Prostate gland (tissue), 2 donors: ENCODE results near the gene SMAD7. TPM values are rescaled to one million over a fixed set of nuclear protein-coding genes. Genes with fewer than 3 reads are reported as not detected.

Experiments used
- DNase-seq: peaks from one replicate; pipeline ENCODE4 v3.0.0-alpha.2; 2019; ENCODE audit warnings: low spot score
- H3K27ac ChIP-seq, 2 donors: fragments of 200-600 bp; sonication (generic); 2 replicates each; pipeline ENCODE4 v1.5.1; 2017 to 2019
- H3K27me3 ChIP-seq: fragments of 200-600 bp; sonication (generic); replicated peaks from 2 replicates; pipeline ENCODE4 v1.5.1; 2019; ENCODE audit not compliant: insufficient read depth
- H3K36me3 ChIP-seq, 2 donors: fragments of 200-600 bp; sonication (generic); 1 replicate in 1 of 2; 2 replicates in 1 of 2; pipeline versions ENCODE4 v1.5.1 to v1.8.1; 2017 to 2019
- H3K4me1 ChIP-seq: fragments of 200-600 bp; sonication (generic); replicated peaks from 2 replicates; pipeline ENCODE4 v1.5.1; 2019
- H3K4me3 ChIP-seq, 2 donors: fragments of 200-600 bp; sonication (generic); 2 replicates each; pipeline ENCODE4 v1.5.1; 2017 to 2019
- H3K9me3 ChIP-seq: fragments of 200-600 bp; sonication (generic); 2 replicates; pipeline ENCODE4 v1.5.1; 2017
- CTCF ChIP-seq, 4 experiments: fragments of 200-600 bp in 2 of 4; fragments of 450-650 bp in 2 of 4; sonication (generic) in 2 of 4; IDR thresholded peaks; 1 replicate in 3 of 4; 2 replicates in 1 of 4; pipeline ENCODE4 v1.5.1; 2016 to 2019; ENCODE audit warnings: antibody characterized with exemption in 4 of 4, mild to moderate bottlenecking in 2 of 4, moderate library complexity in 2 of 4
- POLR2A ChIP-seq: fragments of 450-650 bp; IDR thresholded peaks from one replicate; pipeline ENCODE4 v1.6.1; 2016; ENCODE audit warnings: antibody characterized with exemption, mild to moderate bottlenecking
- POLR2AphosphoS5 ChIP-seq: sonication (generic); formaldehyde crosslinking; IDR thresholded peaks from one replicate; pipeline ENCODE4 v1.6.1; 2017; ENCODE audit warnings: antibody characterized with exemption
- WGBS: methylation state at CpG from one replicate; pipeline ENCODE4 v1.1.5; 2018; 5-methylcytosine and 5-hydroxymethylcytosine counted together
- intact Hi-C: fragments of 100-400 bp; cut with DNase I; formaldehyde crosslinking; loops from one replicate; pipeline ENCODE4 v1.14.2; 2022
- total RNA-seq, 2 donors: library from RNA; depleted of rRNA; stranded (reverse); fragments of >200 nt; gene quantifications; one replicate each; pipeline ENCODE4 v1.1.0, GENCODE V29; 2016

SMAD7 gene
- total RNA-seq, 2 donors from 2014 or later: 29.3 to 31.0 TPM

DNA sequence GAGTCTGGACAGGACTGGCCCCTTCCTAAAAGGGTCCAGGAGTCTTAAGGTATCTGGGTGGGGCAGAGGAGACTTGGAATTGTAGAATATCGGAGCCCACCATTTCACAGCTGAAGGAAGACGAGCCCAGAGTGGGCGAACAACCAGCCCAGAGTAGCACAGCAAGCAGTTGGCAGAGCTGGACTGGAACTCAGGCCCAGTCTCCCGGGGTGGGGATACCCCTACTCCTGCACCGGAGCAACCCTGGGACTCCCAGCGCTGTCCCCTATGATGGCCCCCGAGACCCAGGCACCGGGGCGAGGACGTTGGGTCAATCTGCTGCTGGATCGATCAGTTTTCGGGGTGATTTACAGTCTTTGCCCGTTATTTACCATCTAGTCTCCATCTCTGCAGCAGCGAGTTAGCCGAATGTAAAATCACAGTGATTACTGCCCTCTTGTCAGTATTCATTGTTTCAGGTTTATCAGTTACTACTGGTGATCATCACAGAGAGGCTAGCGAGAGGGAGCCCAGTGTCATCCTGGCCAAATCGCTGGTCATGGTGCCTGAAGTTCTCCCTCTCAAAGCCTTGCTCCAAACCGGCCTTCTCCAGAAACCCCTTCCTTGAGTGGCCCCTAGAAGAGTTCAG, 75.3 kb downstream of the SMAD7 start:
- intact Hi-C loops: no loop called here
- no peaks in the 10 kb centered on the region for H3K27me3 ChIP-seq
- DNase-seq: no peak
- no peaks in the 10 kb centered on the region for H3K36me3 ChIP-seq
- no peak overlapping the region for H3K27ac ChIP-seq
- WGBS: 95% methylated on average over 18 of the region's 18 CpGs
- H3K9me3 ChIP-seq: no peaks in the 10 kb centered on the region
- no peaks in the 10 kb centered on the region for H3K4me1 ChIP-seq
- TF ChIP-seq POLR2AphosphoS5: no peak
- TF ChIP-seq CTCF (IDR thresholded peaks at IDR 0.05): no peak
- no peak for TF ChIP-seq POLR2A
- no peak overlapping the region for H3K4me3 ChIP-seq

DNA sequence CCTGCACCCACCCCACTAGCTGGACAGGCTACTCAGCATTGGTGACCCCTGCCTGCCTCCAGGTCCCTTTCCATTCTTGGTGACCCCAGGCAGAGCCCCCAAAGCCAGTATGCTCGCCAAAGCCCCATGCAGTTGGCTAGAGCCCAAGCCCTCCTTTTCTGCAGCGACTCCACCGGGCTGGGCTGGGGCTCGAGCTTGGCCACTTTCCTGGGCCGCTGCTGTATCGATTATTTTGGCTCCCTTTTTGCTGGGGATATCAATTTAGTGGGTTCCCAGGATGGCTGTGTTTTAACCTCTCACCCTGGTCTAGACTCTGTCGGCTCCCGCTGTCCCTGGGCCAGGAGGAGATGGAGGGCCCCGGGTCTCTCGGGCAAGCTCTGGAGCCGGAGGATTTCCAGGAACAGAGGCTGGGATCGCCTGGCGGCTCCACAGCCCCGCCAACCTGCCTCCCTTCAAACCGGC, 76.0 kb downstream of the SMAD7 start:
- intact Hi-C loops: no loop called here
- Histone ChIP-seq H3K4me3 (no peak overlapping the region), H3K4me1 (no peaks in the 10 kb centered on the region), H3K27me3 (no peaks in the 10 kb centered on the region), H3K36me3 (no peaks in the 10 kb centered on the region), H3K27ac (no peak overlapping the region), H3K9me3 (no peaks in the 10 kb centered on the region)
- 80% methylated on average over 15 of the region's 15 CpGs for WGBS
- no peak for DNase-seq
- TF ChIP-seq POLR2A (no peak), POLR2AphosphoS5 (no peak), CTCF (IDR thresholded peaks at IDR 0.05) (no peak)

DNA sequence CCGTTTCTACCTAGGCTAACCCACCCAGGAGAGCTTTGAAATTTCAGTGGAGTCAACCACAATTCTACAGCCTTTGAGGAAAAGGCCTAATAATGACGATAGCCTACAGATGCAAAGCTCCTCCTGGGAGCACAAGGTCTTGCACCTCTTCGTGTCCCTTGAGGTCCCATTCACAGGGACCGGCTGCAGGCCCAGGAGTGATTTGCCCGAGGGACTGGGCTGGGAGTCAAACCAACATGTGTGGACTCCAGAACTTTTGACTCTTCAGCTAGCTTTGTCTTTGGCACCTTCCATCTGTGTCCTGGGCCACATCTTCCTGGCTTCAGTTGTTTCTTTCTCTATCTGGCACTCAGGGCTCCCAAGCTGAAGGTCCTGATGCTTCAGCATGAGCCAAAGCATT, 76.5 kb downstream of the SMAD7 start:
- no peaks in the 10 kb centered on the region for H3K36me3 ChIP-seq
- H3K27ac ChIP-seq: no peak overlapping the region
- H3K4me1 ChIP-seq: no peaks in the 10 kb centered on the region
- 98% methylated on average over 5 of the region's 5 CpGs for WGBS
- no peak overlapping the region for H3K4me3 ChIP-seq
- H3K9me3 ChIP-seq: no peaks in the 10 kb centered on the region
- intact Hi-C loops: no loop called here
- H3K27me3 ChIP-seq: no peaks in the 10 kb centered on the region
- TF ChIP-seq POLR2A (no peak), POLR2AphosphoS5 (no peak), CTCF (IDR thresholded peaks at IDR 0.05) (no peak)
- no peak for DNase-seq

GRCh38 chr18:48872234-48873145, 78.3 kb downstream of the SMAD7 start:
- DNase-seq: no peak
- Histone ChIP-seq H3K27me3 (no peaks in the 10 kb centered on the region), H3K4me3 (no peak overlapping the region), H3K27ac (no peak overlapping the region), H3K36me3 (no peaks in the 10 kb centered on the region), H3K4me1 (no peaks in the 10 kb centered on the region), H3K9me3 (no peaks in the 10 kb centered on the region)
- TF ChIP-seq POLR2AphosphoS5 (no peak), POLR2A (no peak), CTCF (IDR thresholded peaks at IDR 0.05) (no peak)
- intact Hi-C loops: no loop called here
- 66% methylated on average over 20 of the region's 20 CpGs for WGBS
